IPS DF 4.7 (cell line): ENCODE measurements around the gene ASF1B.
"Not testable (repeated sequence)": the region's sequence is repeated elsewhere in the genome, so short reads cannot be mapped to it uniquely, and the experiment has no call there.

Experiments used
- DNase-seq: peaks from one replicate; pipeline ENCODE4 v3.0.0-alpha.2; 2013; ENCODE audit warnings: low spot score; ENCODE audit errors: extremely low read depth

ASF1B gene

DNA sequence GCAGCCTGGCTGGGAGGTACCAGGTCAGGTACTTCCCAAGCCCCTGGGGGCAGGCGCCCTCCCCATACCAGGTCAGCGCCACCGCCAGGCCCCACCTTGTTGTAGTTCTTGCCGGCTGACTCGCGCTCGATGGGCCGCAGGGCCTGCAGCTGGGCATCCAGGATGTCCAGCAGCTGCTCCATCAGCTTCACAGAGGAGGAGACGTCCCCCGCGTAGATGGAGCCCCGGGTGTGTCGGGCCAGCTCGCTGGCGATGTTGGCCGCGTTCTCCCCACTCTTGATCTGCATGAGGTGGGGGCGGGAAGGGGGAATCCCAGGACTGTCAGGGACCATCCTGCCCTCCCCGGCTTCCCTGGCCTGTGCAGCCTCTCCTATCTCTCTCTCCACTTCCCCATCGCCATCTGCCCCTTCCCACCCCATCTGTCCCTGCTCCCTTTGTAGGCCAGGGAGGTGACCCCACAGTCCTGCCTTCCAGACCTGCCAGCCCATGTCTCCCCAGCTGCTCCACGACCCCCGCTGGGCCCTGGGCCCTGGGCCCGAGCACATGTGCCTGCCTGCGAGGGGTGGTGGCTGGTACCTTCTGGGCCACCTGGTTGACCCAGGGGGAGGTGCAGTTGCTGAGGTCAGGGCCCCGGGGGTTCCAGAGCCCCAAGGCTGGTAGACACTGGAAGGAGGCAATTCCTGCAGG is 23.8 kb upstream of the ASF1B start:
- DNase-seq, result no peak

DNA sequence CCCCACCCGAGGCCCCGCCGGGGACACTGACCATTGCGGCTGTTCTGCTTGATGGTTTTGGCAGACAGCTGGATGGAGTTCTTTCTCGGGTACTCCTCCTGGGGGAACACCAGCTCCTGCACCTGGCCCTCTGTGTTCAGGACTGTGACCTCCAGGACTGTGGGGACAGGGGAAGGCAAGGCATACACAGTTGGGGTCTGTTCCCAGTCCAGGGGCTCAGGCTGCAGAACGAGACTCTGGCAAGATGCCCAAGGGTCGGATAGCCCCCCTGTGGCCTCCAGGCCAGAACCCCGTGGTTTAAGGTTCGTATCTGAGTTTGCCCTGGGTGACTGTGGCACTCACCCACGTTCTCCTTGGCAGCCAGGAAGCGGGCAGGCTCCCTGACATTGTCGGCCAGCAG is 22.7 kb upstream of the ASF1B start:
- DNase-seq, result no peak

- DNase-seq, result no peak
Observed at GRCh38 chr19:14158276-14159023, 22.1 kb upstream of the ASF1B start.

DNA sequence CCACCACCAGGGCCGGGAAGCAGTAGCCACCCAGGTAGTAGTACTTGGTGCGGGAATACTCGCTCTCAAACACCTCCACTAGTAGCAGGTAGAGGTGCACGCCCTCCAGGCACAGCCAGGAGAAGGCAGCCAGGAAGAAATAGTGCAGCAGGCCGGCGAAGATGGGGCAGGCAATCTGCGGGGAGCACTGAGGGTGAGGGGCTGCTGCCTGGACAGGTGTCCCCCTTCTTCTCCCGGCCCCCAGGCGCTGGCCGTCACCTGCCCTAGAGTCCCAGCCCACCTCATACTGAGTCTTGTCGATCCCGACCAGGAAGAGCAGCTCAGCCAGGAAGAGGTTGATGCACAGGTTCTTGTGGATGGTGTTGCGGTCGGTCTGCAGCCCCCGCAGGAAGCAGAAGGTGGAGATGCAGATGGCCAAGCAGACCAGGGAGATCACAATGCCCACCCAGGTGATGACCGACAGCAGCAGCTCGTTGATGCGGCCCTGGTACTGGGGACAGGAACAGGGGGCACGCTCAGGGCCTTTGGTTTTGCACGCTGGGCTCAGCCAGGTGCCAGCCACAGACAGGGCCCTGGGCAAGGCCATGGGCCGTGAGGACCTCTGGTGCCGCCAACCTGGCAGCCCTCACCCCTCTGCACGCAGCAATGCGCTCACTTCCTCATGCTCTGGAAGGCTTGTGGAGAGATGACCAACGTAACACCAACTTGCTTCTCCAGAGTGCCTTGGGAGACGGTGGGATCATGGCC is 20.8 kb upstream of the ASF1B start:
- DNase-seq, result no peak

GRCh38 chr19:14156122-14156521 is 19.7 kb upstream of the ASF1B start:
- no peak for DNase-seq

DNA sequence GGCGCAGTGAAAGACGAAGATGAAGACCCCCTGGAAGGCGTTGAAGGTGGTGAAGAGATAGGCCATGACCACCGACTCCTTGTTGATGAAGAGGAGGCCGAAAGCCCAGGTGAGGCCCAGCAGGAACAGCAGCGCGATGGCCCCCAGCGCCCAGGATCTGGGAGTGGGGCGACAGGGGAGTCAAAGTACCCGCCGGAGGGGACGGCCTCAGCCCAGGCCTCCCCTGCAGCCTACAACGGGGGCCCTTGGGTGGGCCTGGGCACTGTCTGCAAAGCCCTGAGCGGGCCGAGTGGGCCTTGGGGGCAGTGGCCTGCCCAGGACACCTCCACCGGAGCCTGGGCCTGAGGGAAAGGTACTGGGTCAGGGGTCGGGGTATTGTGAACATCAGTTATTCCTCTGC is 19.0 kb upstream of the ASF1B start:
- no peak for DNase-seq

GRCh38 chr19:14152713-14153112 is 16.3 kb upstream of the ASF1B start:
- no peak for DNase-seq

DNA sequence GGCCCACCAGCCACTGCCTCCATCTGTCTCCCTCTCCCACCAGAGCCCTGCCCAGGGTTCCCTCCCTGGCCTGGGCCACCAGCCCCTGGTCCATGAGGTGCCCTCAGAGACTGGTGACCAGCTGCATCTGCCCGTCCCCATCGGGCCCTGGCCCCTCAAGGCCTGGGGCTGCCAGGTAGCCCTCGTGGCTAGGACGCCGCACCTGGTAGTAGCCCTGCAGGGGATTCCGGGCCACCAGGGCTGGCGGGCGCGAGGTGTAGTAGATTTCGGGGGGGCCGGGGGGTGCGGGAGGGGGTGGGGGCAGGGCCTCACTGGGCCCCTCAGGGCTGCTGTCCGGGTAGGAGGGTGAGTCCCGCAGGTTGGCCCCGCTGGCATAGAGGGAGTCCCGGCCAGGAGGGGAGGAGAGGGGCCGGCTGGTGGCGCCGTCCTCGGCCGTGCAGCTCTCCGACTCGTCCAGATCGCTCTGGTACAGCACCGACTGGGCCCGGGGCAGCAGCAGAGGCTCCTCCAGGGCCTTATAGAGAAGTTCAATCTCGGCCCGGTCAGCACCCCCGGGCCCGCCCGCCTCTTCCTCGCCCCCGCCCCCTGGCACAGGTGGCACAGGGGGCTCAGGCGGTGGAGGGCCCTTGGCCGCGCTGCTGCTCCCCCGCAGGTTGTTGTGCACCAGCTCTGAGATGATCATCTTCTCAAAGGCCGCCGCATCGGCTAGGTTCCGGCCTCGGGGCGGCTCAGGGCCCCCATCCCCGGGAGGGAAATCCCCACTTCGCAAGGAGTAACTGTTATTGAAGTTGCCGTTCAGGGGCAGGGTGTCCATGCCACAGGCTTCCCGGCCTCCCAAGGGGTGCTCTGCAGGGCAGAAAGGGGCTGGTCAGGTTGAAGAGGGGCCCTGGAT is 14.6 kb upstream of the ASF1B start:
- DNase-seq, result no peak

- DNase-seq, result no peak
Observed at GRCh38 chr19:14150041-14150769, 13.8 kb upstream of the ASF1B start.

- DNase-seq, result no peak
Observed at GRCh38 chr19:14149509-14149994, 13.2 kb upstream of the ASF1B start.

DNA sequence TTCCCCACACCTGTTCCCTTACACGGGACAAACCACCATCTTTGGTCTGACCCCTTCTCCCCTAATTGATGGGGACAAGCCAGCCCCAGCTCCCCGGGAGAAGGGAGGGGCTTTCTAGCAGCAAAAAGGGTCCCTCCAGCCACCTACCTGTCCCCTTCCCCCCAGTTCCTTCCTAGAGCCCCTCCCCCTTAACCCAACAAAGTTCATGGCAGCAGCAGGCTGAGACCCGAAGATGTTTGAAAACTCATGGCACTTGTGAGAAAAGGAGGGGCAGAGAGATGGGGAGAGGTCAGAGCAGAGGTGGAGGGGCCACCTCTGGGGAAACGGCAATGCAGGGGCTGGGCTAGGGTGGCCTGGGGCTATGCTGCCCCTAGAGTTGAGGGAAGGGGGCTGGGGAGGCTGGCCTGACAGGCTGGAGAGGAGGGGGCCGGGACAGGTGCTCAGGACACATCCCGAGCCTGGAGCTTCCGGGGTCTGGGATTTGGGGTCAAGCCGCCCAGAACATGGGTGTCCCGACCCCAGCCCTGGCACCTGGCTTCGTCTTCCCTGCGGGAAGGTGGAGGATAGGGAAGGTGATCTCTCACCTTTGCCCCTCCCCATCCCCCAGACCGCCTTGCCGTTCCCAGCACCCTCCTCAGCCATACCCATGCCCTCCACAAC is 12.5 kb upstream of the ASF1B start:
- DNase-seq, result no peak

DNA sequence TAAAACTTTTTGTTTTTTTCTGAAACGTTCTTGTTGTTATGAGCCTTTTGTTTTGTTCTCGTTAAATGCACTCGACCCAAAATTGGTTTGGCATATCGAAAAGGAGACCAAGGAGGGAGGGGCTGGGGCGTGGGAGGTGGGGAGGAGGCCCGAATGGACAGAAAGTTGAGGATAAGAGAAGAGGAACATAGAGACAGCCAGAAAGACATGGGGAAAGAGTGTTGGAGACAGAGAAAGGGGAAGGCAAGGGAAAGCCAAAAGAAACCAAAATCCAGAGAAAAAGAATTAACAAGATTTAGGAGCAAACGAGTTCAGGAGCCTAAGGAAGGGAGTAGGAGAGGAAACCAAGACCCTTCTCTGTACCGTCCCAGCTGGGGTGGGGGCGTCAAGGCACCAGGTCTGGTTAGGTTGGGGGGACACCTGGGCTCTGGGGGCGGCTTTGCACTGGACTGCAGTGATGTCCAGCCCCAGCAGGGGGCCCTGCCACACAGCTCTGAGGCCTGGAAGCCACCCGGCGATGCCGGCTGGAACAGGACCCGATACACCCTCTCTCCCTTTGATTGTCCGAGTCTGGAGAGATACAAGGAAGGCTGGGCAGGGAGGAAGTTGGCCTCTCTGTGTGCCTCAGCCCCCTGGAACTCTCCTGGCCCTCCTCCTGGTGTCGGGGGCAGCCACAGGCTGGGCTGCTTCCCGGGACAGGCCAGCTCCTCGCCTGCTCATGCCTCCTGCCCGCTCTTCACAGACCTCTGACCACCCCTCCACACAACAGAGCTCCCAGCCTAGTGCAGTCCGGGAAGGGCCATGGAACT is 11.6 kb upstream of the ASF1B start:
- peak; percentile 16 for DNase-seq

DNA sequence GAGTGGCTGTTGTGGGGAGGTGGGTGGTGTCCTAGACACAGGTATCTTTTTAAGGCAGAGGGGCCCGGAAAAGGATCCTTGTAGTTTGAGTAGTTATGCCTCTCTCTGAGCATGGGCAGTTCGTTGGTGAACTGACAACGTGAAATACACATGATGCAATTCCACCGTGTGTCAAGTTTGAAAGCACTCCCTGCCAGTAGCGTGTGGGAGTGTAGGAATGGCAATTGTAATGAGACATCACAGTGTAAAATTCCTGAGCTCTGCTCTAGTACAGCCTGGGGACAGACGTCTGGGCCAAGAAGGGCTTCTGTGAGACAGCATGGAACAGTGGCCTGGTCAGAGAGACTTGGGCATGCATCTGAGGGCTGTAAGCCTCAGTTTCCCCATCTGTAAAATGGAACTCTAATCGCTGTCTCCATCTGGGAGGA is 10.4 kb upstream of the ASF1B start:
- DNase-seq, result no peak

GRCh38 chr19:14146169-14146568 is 9.8 kb upstream of the ASF1B start:
- DNase-seq, result not testable (repeated sequence)

DNA sequence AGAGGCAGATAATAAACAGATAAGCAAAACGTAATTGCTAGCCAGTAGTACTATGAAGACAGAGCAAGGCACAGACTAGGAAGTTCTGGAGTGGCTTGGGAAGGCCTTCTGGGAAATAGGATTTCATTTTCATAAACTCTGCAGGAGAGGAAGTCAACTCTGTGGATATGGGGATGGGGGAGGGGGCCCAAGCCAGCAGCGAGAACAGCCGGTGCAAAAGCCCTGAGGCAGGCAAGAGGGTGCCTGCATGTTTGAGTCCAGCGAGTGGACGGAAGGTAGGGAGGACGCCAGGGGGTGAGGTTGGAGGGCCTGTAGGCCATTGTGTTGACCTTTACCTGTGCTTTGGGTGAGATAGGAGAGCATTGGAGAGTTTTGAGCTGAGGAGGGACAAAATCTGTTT is 9.0 kb upstream of the ASF1B start:
- DNase-seq, result no peak

DNA sequence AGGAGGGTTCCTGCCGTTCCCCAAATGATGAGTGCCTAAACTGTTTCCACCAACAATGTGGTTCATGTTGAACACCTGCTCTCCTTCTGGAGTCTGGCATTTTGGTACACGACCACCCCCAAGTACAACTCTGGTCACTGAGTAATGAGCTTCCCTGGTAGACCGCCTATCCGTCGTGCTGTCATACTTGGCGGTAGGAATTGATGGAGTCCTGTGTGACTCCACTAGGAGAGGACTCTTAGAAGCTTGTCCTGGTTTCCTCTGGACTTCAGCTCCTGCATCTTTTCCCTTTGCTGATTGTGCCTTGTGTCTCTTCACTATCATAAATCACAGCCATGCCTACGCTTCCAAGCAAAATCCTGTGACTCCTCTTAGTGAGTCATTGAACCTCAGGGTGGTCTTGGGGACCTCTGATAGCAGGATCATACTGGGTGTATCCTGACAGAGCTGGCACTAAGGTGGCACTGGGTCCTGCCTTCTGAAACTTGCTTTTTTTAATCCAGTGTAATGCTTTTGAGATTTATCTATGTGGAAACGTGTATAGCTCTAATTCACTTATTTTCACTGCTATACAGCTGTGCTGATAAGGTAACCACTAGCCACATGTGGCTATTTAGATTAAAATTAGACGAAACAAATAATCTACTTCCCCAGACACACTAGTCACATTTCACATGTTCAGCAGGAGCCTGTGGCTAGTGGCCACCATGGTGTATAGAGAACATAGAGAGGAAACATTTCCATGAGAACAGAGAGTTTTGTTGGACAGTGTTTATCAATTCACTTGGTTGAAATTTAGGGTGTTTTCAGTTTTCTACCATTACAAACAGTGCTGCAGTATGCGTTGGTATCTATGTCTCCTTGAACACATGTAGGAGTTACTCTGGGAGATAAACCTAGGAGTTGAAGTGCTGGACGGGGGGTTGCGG is 6.1 kb upstream of the ASF1B start:
- DNase-seq, result no peak

GRCh38 chr19:14141041-14141440 is 4.7 kb upstream of the ASF1B start:
- no peak for DNase-seq

DNA sequence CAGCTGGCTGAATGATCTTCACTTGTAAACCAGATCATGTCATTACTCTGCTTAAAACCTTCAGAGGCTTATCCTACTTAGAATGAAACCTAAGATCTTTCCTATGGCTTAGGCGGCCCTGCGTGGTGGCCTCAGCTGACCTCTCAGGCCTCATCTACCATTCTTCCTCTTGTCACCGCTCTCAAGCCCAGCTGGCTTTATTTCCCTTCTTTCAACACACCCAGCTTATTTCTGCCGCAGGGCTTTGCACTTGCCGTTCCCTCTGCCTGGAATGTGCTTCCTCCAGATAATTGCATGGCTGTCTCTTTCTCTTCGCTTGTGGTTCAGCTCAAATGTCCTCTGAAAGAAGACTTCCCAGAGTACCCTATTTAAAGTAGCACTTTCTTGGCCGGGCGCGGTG is 3.6 kb upstream of the ASF1B start:
- DNase-seq, result no peak
